ENCODE measurements around the gene DDX25. TPM values are rescaled to one million over a fixed set of nuclear protein-coding genes. Genes with fewer than 3 reads are reported as not detected.

The DDX25 gene
- polyA plus RNA-seq, 1 donor (not counting 4 experiments of a cell fraction or from before 2014, with no cell fraction given): 0.12 TPM

DNA sequence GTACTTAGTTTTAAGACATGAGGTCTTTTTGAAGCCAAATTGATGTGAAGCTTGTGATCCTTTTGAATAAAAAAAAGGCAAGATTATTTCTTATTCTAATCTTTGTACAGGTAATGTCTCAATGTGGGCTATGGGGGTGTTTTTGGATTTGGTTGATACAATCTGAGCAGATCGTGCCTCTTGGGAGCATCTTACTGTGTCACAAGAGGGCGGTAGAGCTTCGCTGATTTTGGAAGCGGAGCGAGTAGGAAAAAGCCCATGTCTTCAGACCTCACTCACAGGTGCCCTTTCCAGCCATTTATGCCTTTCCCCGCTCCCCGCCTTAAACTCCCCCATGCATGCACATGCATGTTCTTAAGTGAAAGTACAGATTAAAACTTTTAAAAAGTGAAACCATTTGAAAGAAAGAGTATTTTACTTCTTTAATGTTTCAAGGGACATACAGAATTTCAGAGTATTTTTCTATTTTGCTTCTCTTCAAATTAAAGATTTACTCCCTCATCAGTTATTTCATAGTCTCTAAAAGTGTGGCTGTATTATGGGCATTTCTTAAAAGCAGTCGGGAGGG, 18.8 kb downstream of the DDX25 start:
- dilution Hi-C loops (cut with MboI; ENCODE audit: extremely low pct_ligation_motif_present, low sequenced_read_pairs): no loop called here
- Histone ChIP-seq H3K4me1 (ENCODE audit: control insufficient read depth, extremely low read depth, insufficient read depth, low read length) (no peaks in the 10 kb centered on the region), H3K4me3 (ENCODE audit: control insufficient read depth in 2 of 3, extremely low read depth in 1 of 3, insufficient read depth in 2 of 3, low read depth in 1 of 3, low read length in 3 of 3) (no peak overlapping the region), H3K36me3 (ENCODE audit: control insufficient read depth in 2 of 2, extremely low read depth in 1 of 2, insufficient read depth in 2 of 2, low read length in 2 of 2) (no peaks in the 10 kb centered on the region), H3K4me2 (ENCODE audit: control insufficient read depth, extremely low read depth, insufficient read depth, low read depth, low read length) (no peak overlapping the region), H3K27me3 (ENCODE audit: control insufficient read depth, extremely low read depth, insufficient read depth, low read length) (no peaks in the 10 kb centered on the region), H3K79me2 (ENCODE audit: control insufficient read depth, insufficient read depth, low read length) (no peaks in the 10 kb centered on the region), H2AFZ (ENCODE audit: control insufficient read depth, low read length) (no peak overlapping the region), H3K9ac (ENCODE audit: control insufficient read depth, extremely low read depth, insufficient read depth, low read length) (no peak overlapping the region), H3K27ac (ENCODE audit: control insufficient read depth, insufficient read depth, low read length) (no peak overlapping the region), H3K9me1 (ENCODE audit: control insufficient read depth, extremely low read depth, insufficient read depth, low read length) (no peaks in the 10 kb centered on the region), H3K9me3 (ENCODE audit: control insufficient read depth, low read depth, low read length) (no peaks in the 10 kb centered on the region), H4K20me1 (ENCODE audit: control insufficient read depth, extremely low read depth, insufficient read depth, low read length) (no peaks in the 10 kb centered on the region)
- no peak for TF ChIP-seq EZH2 (IDR thresholded peaks at IDR 0.05; ENCODE audit: low read length)
- TF ChIP-seq, protein P1, sequence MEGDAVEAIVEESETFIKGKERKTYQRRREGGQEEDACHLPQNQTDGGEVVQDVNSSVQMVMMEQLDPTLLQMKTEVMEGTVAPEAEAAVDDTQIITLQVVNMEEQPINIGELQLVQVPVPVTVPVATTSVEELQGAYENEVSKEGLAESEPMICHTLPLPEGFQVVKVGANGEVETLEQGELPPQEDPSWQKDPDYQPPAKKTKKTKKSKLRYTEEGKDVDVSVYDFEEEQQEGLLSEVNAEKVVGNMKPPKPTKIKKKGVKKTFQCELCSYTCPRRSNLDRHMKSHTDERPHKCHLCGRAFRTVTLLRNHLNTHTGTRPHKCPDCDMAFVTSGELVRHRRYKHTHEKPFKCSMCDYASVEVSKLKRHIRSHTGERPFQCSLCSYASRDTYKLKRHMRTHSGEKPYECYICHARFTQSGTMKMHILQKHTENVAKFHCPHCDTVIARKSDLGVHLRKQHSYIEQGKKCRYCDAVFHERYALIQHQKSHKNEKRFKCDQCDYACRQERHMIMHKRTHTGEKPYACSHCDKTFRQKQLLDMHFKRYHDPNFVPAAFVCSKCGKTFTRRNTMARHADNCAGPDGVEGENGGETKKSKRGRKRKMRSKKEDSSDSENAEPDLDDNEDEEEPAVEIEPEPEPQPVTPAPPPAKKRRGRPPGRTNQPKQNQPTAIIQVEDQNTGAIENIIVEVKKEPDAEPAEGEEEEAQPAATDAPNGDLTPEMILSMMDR (optimal IDR thresholded peaks at IDR 0.05 in 1 of 3, IDR thresholded peaks at IDR 0.05 in 1 of 3, conservative IDR thresholded peaks at IDR 0.05 in 1 of 3; ENCODE audit: extremely low read depth in 1 of 3, insufficient read depth in 2 of 3, low read length in 3 of 3): peak; percentile 85 to 87 (median 87)
- peak; percentile 35 for DNase-seq (ENCODE audit: low read depth, low spot score)
- peak; percentile 67 for FAIRE-seq

DNA sequence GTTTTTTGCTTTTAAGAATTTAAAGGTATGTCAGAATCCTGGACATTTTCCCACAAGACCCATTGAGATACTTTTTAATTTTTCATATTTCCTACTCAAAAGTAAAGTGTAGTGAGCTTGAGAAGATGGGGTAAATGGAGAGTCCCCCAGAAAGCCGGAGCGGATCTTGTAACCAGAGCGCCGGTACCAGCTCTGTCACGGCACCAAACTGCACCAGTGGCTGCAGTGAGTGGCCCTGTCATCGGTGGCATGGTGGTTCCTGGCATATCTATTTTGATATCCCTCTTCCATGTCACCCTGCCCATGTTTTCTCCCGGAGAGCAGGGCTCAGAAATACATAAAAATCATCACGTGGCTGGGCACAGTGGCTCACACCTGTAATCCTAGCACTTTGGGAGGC, 19.3 kb downstream of the DDX25 start:
- H4K20me1 ChIP-seq (ENCODE audit: control insufficient read depth, extremely low read depth, insufficient read depth, low read length): no peaks in the 10 kb centered on the region
- H3K9ac ChIP-seq (ENCODE audit: control insufficient read depth, extremely low read depth, insufficient read depth, low read length): no peak overlapping the region
- no peak overlapping the region for H2AFZ ChIP-seq (ENCODE audit: control insufficient read depth, low read length)
- no peaks in the 10 kb centered on the region for H3K4me1 ChIP-seq (ENCODE audit: control insufficient read depth, extremely low read depth, insufficient read depth, low read length)
- no peaks in the 10 kb centered on the region for H3K9me1 ChIP-seq (ENCODE audit: control insufficient read depth, extremely low read depth, insufficient read depth, low read length)
- FAIRE-seq (no peak), DNase-seq (ENCODE audit: low read depth, low spot score) (no peak)
- TF ChIP-seq, protein P1 (optimal IDR thresholded peaks at IDR 0.05 in 1 of 3, IDR thresholded peaks at IDR 0.05 in 1 of 3, conservative IDR thresholded peaks at IDR 0.05 in 1 of 3; ENCODE audit: extremely low read depth in 1 of 3, insufficient read depth in 2 of 3, low read length in 3 of 3): no peak
- no peak for TF ChIP-seq EZH2 (IDR thresholded peaks at IDR 0.05; ENCODE audit: low read length)
- no peak overlapping the region for H3K27ac ChIP-seq (ENCODE audit: control insufficient read depth, insufficient read depth, low read length)
- H3K79me2 ChIP-seq (ENCODE audit: control insufficient read depth, insufficient read depth, low read length): no peaks in the 10 kb centered on the region
- H3K9me3 ChIP-seq (ENCODE audit: control insufficient read depth, low read depth, low read length): no peaks in the 10 kb centered on the region
- no peak overlapping the region for H3K4me2 ChIP-seq (ENCODE audit: control insufficient read depth, extremely low read depth, insufficient read depth, low read depth, low read length)
- no peak overlapping the region for H3K4me3 ChIP-seq (ENCODE audit: control insufficient read depth in 2 of 3, extremely low read depth in 1 of 3, insufficient read depth in 2 of 3, low read depth in 1 of 3, low read length in 3 of 3)
- H3K36me3 ChIP-seq (ENCODE audit: control insufficient read depth in 2 of 2, extremely low read depth in 1 of 2, insufficient read depth in 2 of 2, low read length in 2 of 2): no peaks in the 10 kb centered on the region
- dilution Hi-C loops (cut with MboI; ENCODE audit: extremely low pct_ligation_motif_present, low sequenced_read_pairs): no loop called here
- no peaks in the 10 kb centered on the region for H3K27me3 ChIP-seq (ENCODE audit: control insufficient read depth, extremely low read depth, insufficient read depth, low read length)
